HepG2 (cell line): ENCODE data around the gene MZT2A. TPM values are rescaled to one million over a fixed set of nuclear protein-coding genes. Genes with fewer than 3 reads are reported as not detected.
"Not testable (repeated sequence)": the region's sequence is repeated elsewhere in the genome, so short reads cannot be mapped to it uniquely, and the experiment has no call there.

Source experiments
- ATAC-seq: fragments of 200-7000 bp; cut with Tn5 transposase; 3 replicates; pipeline ENCODE4 v1.9.1; 2020; ENCODE audit warnings: mild to moderate bottlenecking, moderate library complexity
- BruUV-seq: library from RNA; stranded (reverse); fragments of 400-500 nt; replicated peaks from 2 replicates; lab custom pipeline; 2021; lab: Mats Ljungman, UMichigan
- CTCF ChIA-PET: fragments of 300-600 bp; formaldehyde crosslinking; extraction: SDS; loops from one replicate; lab custom pipeline; 2021; ENCODE audit warnings: low total read pairs, inconsistent platforms, low intra/inter-chr PET ratio; lab: Yijun Ruan, JAX
- POLR2A ChIA-PET: fragments of 350-600 bp; sonication (Branson Sonifier 250); formaldehyde crosslinking; loops from one replicate; lab custom pipeline; 2020; ENCODE audit warnings: antibody characterized with exemption, inconsistent platforms; lab: Yijun Ruan, JAX
- DNase-seq: peaks from one replicate; pipeline ENCODE4 v3.0.0-alpha.2; 2015; ENCODE audit warnings: low spot score
- FAIRE-seq: peaks from 3 replicates; lab custom pipeline; 2011; peaks lifted over from hg19 to GRCh38; lab: Jason Lieb, UNC
- H2AFZ ChIP-seq: one replicate; pipeline ENCODE4 v1.6.1; 2011; ENCODE audit warnings: low read length, inconsistent platforms
- H3K27ac ChIP-seq: fragments of 300-600 bp; 3 replicates; pipeline ENCODE4 v1.8.0; 2011; ENCODE audit warnings: mixed run types, mild to moderate bottlenecking, mixed read lengths, low read length, inconsistent platforms; ENCODE audit not compliant: insufficient read depth; ENCODE audit errors: extremely low read length
- H3K27me3 ChIP-seq, 2 experiments: fragments of 200-600 bp in 1 of 2; 2 replicates in 1 of 2; 3 replicates in 1 of 2; pipeline versions ENCODE4 v1.6.0 to v1.8.0; 2011; ENCODE audit warnings: low read length in 2 of 2, mild to moderate bottlenecking in 2 of 2, moderate library complexity in 2 of 2, inconsistent platforms in 1 of 2; ENCODE audit not compliant: insufficient read depth in 2 of 2, control insufficient read depth in 1 of 2
- H3K36me3 ChIP-seq, 2 experiments: fragments of 200-600 bp in 1 of 2; replicated peaks in 1 of 2; 2 replicates in 1 of 2; 3 replicates in 1 of 2; pipeline versions ENCODE4 v1.5.1 to v1.8.0; 2011; ENCODE audit warnings: low read length in 2 of 2, inconsistent platforms in 1 of 2; ENCODE audit not compliant: insufficient read depth in 2 of 2, control insufficient read depth in 1 of 2
- H3K4me1 ChIP-seq: 2 replicates; pipeline ENCODE4 v1.5.1; 2012; ENCODE audit warnings: low read length, inconsistent platforms; ENCODE audit not compliant: insufficient read depth
- H3K4me2 ChIP-seq: 2 replicates; pipeline ENCODE4 v1.6.0; 2011; ENCODE audit warnings: low read depth, low read length, inconsistent platforms
- H3K4me3 ChIP-seq, 3 experiments: fragments of 200-600 bp in 1 of 3; sonication (generic), shearing (Covaris generic) in 1 of 3; replicated peaks in 1 of 3; 2 replicates each; pipeline ENCODE4 v1.5.1; 2011 to 2016; ENCODE audit warnings: low read length in 3 of 3, inconsistent platforms in 2 of 3, low read depth in 2 of 3, mild to moderate bottlenecking in 2 of 3, control low read depth in 1 of 3, mixed read lengths in 1 of 3; ENCODE audit not compliant: insufficient read depth in 1 of 3
- H3K79me2 ChIP-seq: one replicate; pipeline ENCODE4 v1.6.1; 2011; ENCODE audit warnings: low read length, inconsistent platforms; ENCODE audit not compliant: insufficient read depth
- H3K9ac ChIP-seq: 2 replicates; pipeline ENCODE4 v1.6.0; 2011; ENCODE audit warnings: mild to moderate bottlenecking, low read depth, low read length, inconsistent platforms; ENCODE audit not compliant: insufficient read depth
- H3K9me3 ChIP-seq: 2 replicates; pipeline ENCODE4 v1.5.1; 2012; ENCODE audit warnings: mild to moderate bottlenecking, low read length
- H4K20me1 ChIP-seq: 2 replicates; pipeline ENCODE4 v1.6.0; 2011; ENCODE audit warnings: inconsistent platforms, mild to moderate bottlenecking, low read length, moderate library complexity; ENCODE audit not compliant: insufficient read depth
- ARID3A ChIP-seq: IDR thresholded peaks from 2 replicates; pipeline ENCODE4 v1.6.1; 2012; ENCODE audit warnings: low read depth, low read length, improper control_type of control experiment
- CBFB ChIP-seq: sonication (generic); formaldehyde crosslinking; IDR thresholded peaks from 2 replicates; pipeline ENCODE4 v1.4.0; 2020; ENCODE audit warnings: missing genetic modification reagents
- HNRNPL ChIP-seq: fragments of 200-400 bp; formaldehyde crosslinking; IDR thresholded peaks from 2 replicates; pipeline ENCODE4 v1.6.1; 2017; ENCODE audit warnings: mild to moderate bottlenecking, low read depth, low read length
- MZF1 ChIP-seq: sonication (generic); formaldehyde crosslinking; IDR thresholded peaks from 2 replicates; pipeline ENCODE4 v1.8.1; 2023; ENCODE audit warnings: mild to moderate bottlenecking, missing genetic modification reagents, borderline replicate concordance
- TBP ChIP-seq: sonication (generic); formaldehyde crosslinking; IDR thresholded peaks from 2 replicates; pipeline ENCODE4 v1.5.0; 2020; ENCODE audit warnings: missing genetic modification reagents
- ZMYM2 ChIP-seq: sonication (generic); formaldehyde crosslinking; IDR thresholded peaks from 2 replicates; pipeline ENCODE4 v1.8.0; 2022; ENCODE audit warnings: mild to moderate bottlenecking, missing genetic modification reagents
- ZNF329 ChIP-seq: sonication (generic); formaldehyde crosslinking; IDR thresholded peaks from 2 replicates; pipeline ENCODE4 v1.9.0; 2021; ENCODE audit warnings: low read depth, mild to moderate bottlenecking, missing genetic modification reagents
- WGBS: methylation state at CpG from one replicate; pipeline ENCODE4 v1.1.6; 2017; ENCODE audit warnings: low lambda C conversion rate; 5-methylcytosine and 5-hydroxymethylcytosine counted together
- in situ Hi-C: cut with HindIII; loops from 2 replicates; pipeline ENCODE4 v1.10.0; 2017; ENCODE audit warnings: low pct_unique_long_range_greater_than_20kb; ENCODE audit not compliant: extremely low pct_ligation_motif_present
- intact Hi-C: fragments of 100-400 bp; cut with micrococcal nuclease; formaldehyde crosslinking; loops from one replicate; pipeline ENCODE4 v1.10.0; 2022; ENCODE audit not compliant: unreplicated experiment
- polyA plus RNA-seq, 8 experiments: library from polyadenylated mRNA; depleted of rRNA in 3 of 8; stranded (reverse) in 7 of 8; unstranded in 1 of 8; fragments of >200 nt; fragmentation: Illumina TruSeq in 4 of 8; extraction: Trizol in 4 of 8; gene quantifications; 2 replicates each; pipeline versions ENCODE4 v1.2.1 to v1.2.3, GENCODE V29; 2011 to 2016; ENCODE audit warnings: low read depth in 4 of 8, missing spikeins in 1 of 8, mixed read lengths in 1 of 8; ENCODE audit not compliant: insufficient read depth in 1 of 8
- total RNA-seq, 5 experiments: library from RNA; depleted of rRNA; stranded (reverse); fragments of >200 nt; fragmentation: Illumina TruSeq; extraction: Trizol; gene quantifications; 2 replicates each; pipeline ENCODE4 v1.2.3, GENCODE V29; 2016; ENCODE audit warnings: low read depth in 1 of 5

MZT2A gene
- total and polyA plus RNA-seq, 2 of the 13 experiments (the other 11 are each of a cell fraction or from before 2014, with no cell fraction given) = 221 to 349 TPM

GRCh38 chr2:131477227-131477626 is 15.0 kb downstream of the MZT2A start:
- H3K27ac ChIP-seq, H3K4me3 ChIP-seq, H3K36me3 ChIP-seq, H3K4me2 ChIP-seq, H4K20me1 ChIP-seq, ATAC-seq, intact Hi-C loops, H3K4me1 ChIP-seq, FAIRE-seq, H2AFZ ChIP-seq, H3K9ac ChIP-seq, POLR2A ChIA-PET, H3K9me3 ChIP-seq, H3K27me3 ChIP-seq, CTCF ChIA-PET, DNase-seq, BruUV-seq, H3K79me2 ChIP-seq: not testable (repeated sequence)
- in situ Hi-C loops = loop anchor here (25.0 kb wide), 1 partner anchor 1290 kb away; the partner anchor contains the start of genes MZT2B, SMPD4 and TUBA3E
- 88% methylated on average over 1 of the region's 1 CpG for WGBS

DNA sequence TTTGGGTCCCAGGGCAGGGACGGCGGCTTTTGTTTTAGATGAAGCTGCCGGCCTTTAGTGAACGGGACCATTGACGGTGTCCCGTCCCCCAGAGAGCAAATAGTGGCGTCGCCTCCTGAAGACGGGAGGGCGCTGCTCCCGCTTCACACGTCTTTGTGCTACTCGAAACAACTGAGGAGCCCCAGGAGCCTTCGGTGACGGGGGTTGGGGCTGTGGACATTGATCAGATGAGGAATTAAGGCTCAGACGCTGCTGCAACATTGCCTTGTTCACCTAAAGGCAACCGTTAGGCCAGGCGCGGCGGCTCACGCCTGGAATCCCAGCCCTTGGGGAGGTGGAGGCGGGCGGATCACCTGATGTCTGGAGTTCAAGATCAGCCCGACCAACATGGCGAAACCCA is 15.8 kb downstream of the MZT2A start:
- 98% methylated on average over 25 of the region's 25 CpGs for WGBS
- H3K4me3 ChIP-seq, BruUV-seq, intact Hi-C loops, CTCF ChIA-PET, H3K4me2 ChIP-seq, ATAC-seq, DNase-seq, H3K9ac ChIP-seq, POLR2A ChIA-PET, H3K79me2 ChIP-seq, H4K20me1 ChIP-seq, H3K9me3 ChIP-seq, H3K36me3 ChIP-seq, H3K4me1 ChIP-seq, H2AFZ ChIP-seq, H3K27ac ChIP-seq, FAIRE-seq, H3K27me3 ChIP-seq: not testable (repeated sequence)
- in situ Hi-C loops = loop anchor here (25.0 kb wide), 1 partner anchor 1289 kb away; the partner anchor contains the start of genes MZT2B, SMPD4 and TUBA3E

- ATAC-seq (no peak), DNase-seq (no peak), FAIRE-seq (no peak)
- H3K27me3 ChIP-seq = no peaks in the 10 kb centered on the region
- BruUV-seq = no TSS peak
- no peaks in the 10 kb centered on the region for H3K79me2 ChIP-seq
- in situ Hi-C loops (loop anchor here (25.0 kb wide), 1 partner anchor 1289 kb away; the partner anchor contains the start of genes MZT2B, SMPD4 and TUBA3E), intact Hi-C loops (no loop called here)
- ChIA-PET CTCF (no interaction called here), POLR2A (no interaction called here)
- no peak within 1 kb of the TSS for H2AFZ ChIP-seq
- H3K9me3 ChIP-seq = no peaks in the 10 kb centered on the region
- H3K9ac ChIP-seq = no peak within 1 kb of the TSS
- H3K36me3 ChIP-seq = 0 out of 5 replicates have a peak, but pooled peaks cover 2% of the 10 kb centered on the region in 2 experiments
- H3K4me3 ChIP-seq = no peak within 1 kb of the TSS
- no peak within 1 kb of the TSS for H3K4me2 ChIP-seq
- no peak for TF ChIP-seq TBP (CRISPR knock-in tag)
- TF ChIP-seq HNRNPL = no peak
- no peak for TF ChIP-seq CBFB
- TF ChIP-seq ARID3A = no peak
- no peak for TF ChIP-seq MZF1 (CRISPR knock-in tag)
- no peak for TF ChIP-seq ZMYM2 (CRISPR knock-in tag)
- no peak for TF ChIP-seq ZNF329 (CRISPR knock-in tag)
- 94% methylated on average over 27 of the region's 27 CpGs for WGBS
- no peak within 1 kb of the TSS for H3K27ac ChIP-seq
- H3K4me1 ChIP-seq = no peaks in the 10 kb centered on the region
- no peaks in the 10 kb centered on the region for H4K20me1 ChIP-seq
Measured at GRCh38 chr2:131475831-131476230, 16.4 kb downstream of the MZT2A start, which contains the start of gene TUBA3D. TUBA3D (plus strand) TSS chr2:131476119; CDS start chr2:131476200, 81 bp downstream.
